OCI-LY3 (cell line): Measurements from ENCODE around the gene ADORA1.

Source experiments
- H2AFZ ChIP-seq: fragments of 200-600, 300-600 bp; shearing (Covaris generic); 2 replicates; pipeline ENCODE4 v1.6.0; 2014; ENCODE audit warnings: antibody characterized with exemption, low read depth, low read length
- H3K27ac ChIP-seq: fragments of 200-600, 300-600 bp; sonication (generic); 2 replicates; pipeline ENCODE4 v1.5.1; 2014; ENCODE audit warnings: mild to moderate bottlenecking, low read length, moderate library complexity, mixed read lengths
- H3K27me3 ChIP-seq: fragments of 200-600, 300-600 bp; sonication (generic); 2 replicates; pipeline ENCODE4 v1.6.1; 2014; ENCODE audit warnings: low read depth, low read length, mixed read lengths
- H3K36me3 ChIP-seq: fragments of 200-600, 300-600 bp; sonication (generic); replicated peaks from 2 replicates; pipeline ENCODE3; 2014; ENCODE audit warnings: low read depth, low read length, mixed read lengths
- H3K4me1 ChIP-seq: fragments of 300-600, 200-600 bp; sonication (generic); 2 replicates; pipeline ENCODE4 v1.6.1; 2014; ENCODE audit warnings: low read length, mixed read lengths
- H3K4me2 ChIP-seq: fragments of 200-600, 300-600 bp; sonication (generic); 2 replicates; pipeline ENCODE4 v1.6.1; 2014; ENCODE audit warnings: low read length, mixed read lengths
- H3K4me3 ChIP-seq: fragments of 300-600, 200-600 bp; sonication (generic); 2 replicates; pipeline ENCODE4 v1.5.1; 2014; ENCODE audit warnings: antibody characterized with exemption, mild to moderate bottlenecking, low read length, moderate library complexity
- H3K79me2 ChIP-seq: fragments of 300-600, 200-600 bp; shearing (Covaris generic); 2 replicates; pipeline ENCODE4 v1.6.1; 2014; ENCODE audit warnings: mild to moderate bottlenecking, low read length, mixed read lengths
- H3K9ac ChIP-seq: fragments of 300-600, 200-600 bp; shearing (Covaris generic); 2 replicates; pipeline ENCODE4 v1.6.0; 2014; ENCODE audit warnings: mild to moderate bottlenecking, low read length, moderate library complexity
- H3K9me3 ChIP-seq: fragments of 200-600, 300-600 bp; shearing (Covaris generic); 2 replicates; pipeline ENCODE4 v1.6.1; 2014; ENCODE audit warnings: low read length, mixed read lengths; ENCODE audit not compliant: insufficient read depth
- H4K20me1 ChIP-seq: fragments of 200-600, 300-600 bp; sonication (generic); 2 replicates; pipeline ENCODE4 v1.6.1; 2016; ENCODE audit warnings: low read length, mixed read lengths; ENCODE audit not compliant: insufficient read depth
- CTCF ChIP-seq: fragments of 200-600, 300-600 bp; sonication (generic); IDR thresholded peaks from 2 replicates; pipeline ENCODE4 v1.5.1; 2014; ENCODE audit warnings: antibody characterized with exemption, low read length, low read depth
- EZH2phosphoT487 ChIP-seq: fragments of 200-600 bp; shearing (Covaris generic); IDR thresholded peaks from 2 replicates; pipeline ENCODE4 v1.6.1; 2018; ENCODE audit warnings: antibody characterized with exemption, mixed run types, low read depth

The ADORA1 gene

GRCh38 chr1:203127666-203128430 lies at the start of gene ADORA1:
Gene ADORA1 (plus strand): TSS chr1:203127726. CDS start chr1:203128842, 1,116 bp downstream.
- no peak within 1 kb of the TSS for H3K4me2 ChIP-seq
- no peaks in the 10 kb centered on the region for H4K20me1 ChIP-seq
- no peak within 1 kb of the TSS for H3K4me3 ChIP-seq
- no peaks in the 10 kb centered on the region for H3K9me3 ChIP-seq
- TF ChIP-seq EZH2phosphoT487 (no peak), CTCF (no peak)
- H3K4me1 ChIP-seq = no peaks in the 10 kb centered on the region
- no peak within 1 kb of the TSS for H2AFZ ChIP-seq
- no peaks in the 10 kb centered on the region for H3K36me3 ChIP-seq
- H3K27me3 ChIP-seq = peaks cover 70% of the 10 kb centered on the region
- H3K79me2 ChIP-seq = no peaks in the 10 kb centered on the region
- no peak within 1 kb of the TSS for H3K27ac ChIP-seq
- no peak within 1 kb of the TSS for H3K9ac ChIP-seq

GRCh38 chr1:203077956-203078355 lies 49.6 kb upstream of the ADORA1 start:
- H3K9me3 ChIP-seq = no peaks in the 10 kb centered on the region
- H3K4me2 ChIP-seq = no peak overlapping the region
- H2AFZ ChIP-seq = no peak overlapping the region
- no peak overlapping the region for H3K4me3 ChIP-seq
- no peaks in the 10 kb centered on the region for H3K79me2 ChIP-seq
- TF ChIP-seq CTCF (no peak), EZH2phosphoT487 (no peak)
- no peaks in the 10 kb centered on the region for H3K4me1 ChIP-seq
- H3K27me3 ChIP-seq = peaks cover 62% of the 10 kb centered on the region
- H3K9ac ChIP-seq = no peak overlapping the region
- H3K36me3 ChIP-seq = no peaks in the 10 kb centered on the region
- no peak overlapping the region for H3K27ac ChIP-seq
- H4K20me1 ChIP-seq = no peaks in the 10 kb centered on the region

GRCh38 chr1:203078478-203078877 lies 49.0 kb upstream of the ADORA1 start:
- Histone ChIP-seq H3K27ac (no peak overlapping the region), H3K4me2 (no peak overlapping the region), H2AFZ (no peak overlapping the region), H3K4me1 (no peaks in the 10 kb centered on the region), H3K27me3 (peaks cover 57% of the 10 kb centered on the region), H3K36me3 (no peaks in the 10 kb centered on the region), H3K9me3 (no peaks in the 10 kb centered on the region), H3K79me2 (no peaks in the 10 kb centered on the region), H4K20me1 (no peaks in the 10 kb centered on the region), H3K9ac (no peak overlapping the region), H3K4me3 (no peak overlapping the region)
- TF ChIP-seq CTCF (no peak), EZH2phosphoT487 (no peak)

GRCh38 chr1:203080456-203080855 lies 47.1 kb upstream of the ADORA1 start:
- H3K79me2 ChIP-seq = no peaks in the 10 kb centered on the region
- no peak overlapping the region for H3K27ac ChIP-seq
- H4K20me1 ChIP-seq = no peaks in the 10 kb centered on the region
- H3K9ac ChIP-seq = no peak overlapping the region
- no peak overlapping the region for H2AFZ ChIP-seq
- H3K9me3 ChIP-seq = no peaks in the 10 kb centered on the region
- TF ChIP-seq EZH2phosphoT487 (no peak), CTCF (no peak)
- H3K4me1 ChIP-seq = no peaks in the 10 kb centered on the region
- no peak overlapping the region for H3K4me3 ChIP-seq
- H3K36me3 ChIP-seq = no peaks in the 10 kb centered on the region
- no peak overlapping the region for H3K4me2 ChIP-seq
- peaks cover 45% of the 10 kb centered on the region for H3K27me3 ChIP-seq
